SK-N-SH (cell line): ENCODE measurements around the gene TFCP2L1. TPM values are rescaled to one million over a fixed set of nuclear protein-coding genes. Genes with fewer than 3 reads are reported as not detected.

Experiments
- CTCF ChIA-PET: fragments of 300-600, 350-600 bp; formaldehyde crosslinking; extraction: SDS; loops from one replicate; lab custom pipeline; 2021; lab: Yijun Ruan, JAX
- POLR2A ChIA-PET: fragments of 350-600 bp; sonication (Branson Sonifier 250); formaldehyde crosslinking; extraction: SDS; loops from one replicate; lab custom pipeline; 2020; ENCODE audit warnings: antibody characterized with exemption, inconsistent platforms; lab: Yijun Ruan, JAX
- DNase-seq: peaks from one replicate; pipeline ENCODE4 v3.0.0; 2012
- H2AFZ ChIP-seq: fragments of 200-600 bp; sonication (generic); 2 replicates; pipeline ENCODE4 v1.8.1; 2016; ENCODE audit warnings: antibody characterized with exemption, mild to moderate bottlenecking, low read depth
- H3F3A ChIP-seq: fragments of 200-600 bp; sonication (generic); replicated peaks from 2 replicates; pipeline ENCODE3; 2016; ENCODE audit warnings: antibody characterized with exemption, mild to moderate bottlenecking; ENCODE audit not compliant: insufficient read depth
- H3K27ac ChIP-seq, 2 experiments: fragments of 200-500 bp in 1 of 2; fragments of 200-600 bp in 1 of 2; sonication (Bioruptor generic) in 1 of 2; sonication (generic), shearing (Covaris generic) in 1 of 2; 2 replicates each; pipeline versions ENCODE4 v1.5.1 to v1.6.1; 2014 to 2016; ENCODE audit warnings: low read depth in 2 of 2, inconsistent platforms in 1 of 2, low read length in 1 of 2, mild to moderate bottlenecking in 1 of 2, mixed read lengths in 1 of 2
- H3K27me3 ChIP-seq: fragments of 200-600 bp; sonication (generic), shearing (Covaris generic); 2 replicates; pipeline ENCODE4 v1.6.1; 2016; ENCODE audit warnings: mixed run types; ENCODE audit not compliant: insufficient read depth
- H3K36me3 ChIP-seq, 2 experiments: fragments of 200-500 bp in 1 of 2; fragments of 200-600 bp in 1 of 2; sonication (Bioruptor generic) in 1 of 2; sonication (generic) in 1 of 2; replicated peaks in 1 of 2; 2 replicates each; pipeline versions ENCODE3 to v1.5.1; 2014 to 2016; ENCODE audit warnings: low read length in 1 of 2, mild to moderate bottlenecking in 1 of 2; ENCODE audit not compliant: insufficient read depth in 2 of 2, control insufficient read depth in 1 of 2
- H3K4me1 ChIP-seq, 2 experiments: fragments of 200-500 bp in 1 of 2; fragments of 200-600 bp in 1 of 2; sonication (Bioruptor generic) in 1 of 2; sonication (generic), shearing (Covaris generic) in 1 of 2; 2 replicates each; pipeline versions ENCODE4 v1.5.1 to v1.6.1; 2014 to 2016; ENCODE audit warnings: low read depth in 1 of 2, low read length in 1 of 2, mixed run types in 1 of 2; ENCODE audit not compliant: insufficient read depth in 2 of 2, control insufficient read depth in 1 of 2
- H3K4me2 ChIP-seq: fragments of 200-600 bp; sonication (generic), shearing (Covaris generic); 2 replicates; pipeline ENCODE4 v1.6.1; 2017; ENCODE audit warnings: mixed run types
- H3K4me3 ChIP-seq, 2 experiments: fragments of 200-500 bp in 1 of 2; fragments of 200-600 bp in 1 of 2; sonication (Bioruptor generic) in 1 of 2; sonication (generic), shearing (Covaris generic) in 1 of 2; 2 replicates each; pipeline versions ENCODE4 v1.5.1 to v1.8.1; 2014 to 2016; ENCODE audit warnings: low read depth in 2 of 2, inconsistent platforms in 1 of 2, low read length in 1 of 2, mild to moderate bottlenecking in 1 of 2, mixed read lengths in 1 of 2, moderate library complexity in 1 of 2
- H3K79me2 ChIP-seq: fragments of 200-600 bp; sonication (generic); 2 replicates; pipeline ENCODE4 v1.8.1; 2017; ENCODE audit warnings: mild to moderate bottlenecking; ENCODE audit not compliant: insufficient read depth
- H3K9ac ChIP-seq: fragments of 200-600 bp; sonication (generic); 2 replicates; pipeline ENCODE4 v1.6.1; 2017; ENCODE audit warnings: mixed run types
- H3K9me2 ChIP-seq: fragments of 200-600 bp; sonication (generic); 2 replicates; pipeline ENCODE4 v1.6.1; 2017; ENCODE audit warnings: mixed run types
- H3K9me3 ChIP-seq: fragments of 200-600 bp; sonication (generic); 2 replicates; pipeline ENCODE4 v1.6.1; 2017; ENCODE audit warnings: mixed run types, mild to moderate bottlenecking, moderate library complexity
- H4K20me1 ChIP-seq: fragments of 200-600 bp; sonication (generic); 2 replicates; pipeline ENCODE4 v1.6.1; 2017; ENCODE audit warnings: mild to moderate bottlenecking, mixed run types; ENCODE audit not compliant: insufficient read depth
- EP300 ChIP-seq, 2 experiments: IDR thresholded peaks; 2 replicates each; pipeline versions ENCODE4 v1.4.0 to v1.6.1; 2012; ENCODE audit warnings: borderline replicate concordance in 1 of 2, low read depth in 1 of 2, low read length in 1 of 2
- EZH2phosphoT487 ChIP-seq: fragments of 200-600 bp; sonication (generic); IDR thresholded peaks from 2 replicates; pipeline ENCODE4 v1.6.1; 2017; ENCODE audit warnings: low read depth, mixed run types, mild to moderate bottlenecking, antibody characterized with exemption, moderate library complexity, borderline replicate concordance
- FOXJ3 ChIP-seq: sonication (generic); formaldehyde crosslinking; IDR thresholded peaks from 2 replicates; pipeline ENCODE4 v1.5.1; 2020; ENCODE audit warnings: mild to moderate bottlenecking, missing genetic modification reagents
- GABPA ChIP-seq: IDR thresholded peaks from 2 replicates; pipeline ENCODE4 v1.4.0; 2012; ENCODE audit warnings: low read depth, mild to moderate bottlenecking
- GATA2 ChIP-seq: sonication (generic); formaldehyde crosslinking; IDR thresholded peaks from 2 replicates; pipeline ENCODE4 v1.5.0; 2020; ENCODE audit warnings: mild to moderate bottlenecking, missing genetic modification reagents
- IRF3 ChIP-seq: fragments of 150-350 bp; IDR thresholded peaks from 2 replicates; pipeline ENCODE4 v1.6.1; 2016; ENCODE audit warnings: mild to moderate bottlenecking, low read depth, low read length
- JUND ChIP-seq: IDR thresholded peaks from 2 replicates; pipeline ENCODE4 v1.4.0; 2012
- MEF2A ChIP-seq: IDR thresholded peaks from 2 replicates; pipeline ENCODE4 v1.4.0; 2012; ENCODE audit warnings: low read depth, borderline replicate concordance
- NRF1 ChIP-seq: IDR thresholded peaks from 2 replicates; pipeline ENCODE4 v1.6.1; 2012; ENCODE audit warnings: low read depth, mild to moderate bottlenecking, low read length
- RFX5 ChIP-seq: IDR thresholded peaks from 2 replicates; pipeline ENCODE4 v1.6.1; 2012; ENCODE audit warnings: mild to moderate bottlenecking, improper control_type of control experiment, low read length
- SIN3A ChIP-seq: IDR thresholded peaks from 2 replicates; pipeline ENCODE4 v1.6.1; 2012; ENCODE audit warnings: low read depth, mild to moderate bottlenecking, low read length, moderate library complexity, borderline replicate concordance
- TAF1 ChIP-seq: IDR thresholded peaks from 2 replicates; pipeline ENCODE4 v1.6.1; 2012; ENCODE audit warnings: low read depth, mild to moderate bottlenecking, low read length, moderate library complexity, borderline replicate concordance
- TEAD4 ChIP-seq: IDR thresholded peaks from 2 replicates; pipeline ENCODE4 v1.4.0; 2012; ENCODE audit warnings: mild to moderate bottlenecking, borderline replicate concordance; ENCODE audit not compliant: insufficient read depth
- YY1 ChIP-seq: IDR thresholded peaks from 2 replicates; pipeline ENCODE4 v1.4.0; 2012; ENCODE audit warnings: low read depth, mild to moderate bottlenecking
- WGBS: methylation state at CpG from one replicate; pipeline ENCODE4 v1.1.6; 2017; ENCODE audit warnings: low lambda C conversion rate; 5-methylcytosine and 5-hydroxymethylcytosine counted together
- polyA plus RNA-seq, 3 experiments: library from polyadenylated mRNA; depleted of rRNA; stranded (reverse); fragments of >200 nt; gene quantifications; 2 replicates each; pipeline ENCODE4 v1.2.3, GENCODE V29; 2012
- TF ChIP-seq, protein P1 (sequence below): IDR thresholded peaks from 2 replicates; pipeline ENCODE4 v1.4.0; 2012; ENCODE audit warnings: low read depth
- TF ChIP-seq, protein P2 (sequence below): fragments of 200-600 bp; sonication (generic); IDR thresholded peaks from 2 replicates; pipeline ENCODE4 v1.6.1; 2017; ENCODE audit warnings: antibody characterized with exemption, mild to moderate bottlenecking, moderate library complexity

TFCP2L1 gene
- polyA plus RNA-seq, 1 of the 3 experiments (the other 2 are of a cell fraction), result not detected

DNA sequence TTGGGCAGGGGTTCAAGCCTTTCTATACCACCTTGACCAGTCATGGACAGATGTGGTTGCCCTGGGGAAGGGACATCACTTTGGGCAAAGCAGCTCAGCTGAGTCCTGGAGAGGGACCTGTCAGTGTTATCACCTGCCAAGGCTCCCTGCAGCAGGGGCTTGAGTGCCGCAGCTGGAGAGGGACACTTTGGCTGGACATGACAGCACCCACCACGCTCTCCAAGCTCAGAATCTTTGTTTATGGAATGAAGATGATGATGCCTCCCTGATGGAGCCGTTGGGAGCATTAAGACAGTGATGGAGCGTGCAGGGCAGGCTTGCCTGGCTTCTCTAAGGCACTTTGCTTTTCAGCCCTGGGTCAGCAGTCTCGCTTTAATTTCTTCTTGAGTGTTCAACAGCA, 4.3 kb upstream of the TFCP2L1 start:
- Histone ChIP-seq H3K4me2 (no peak overlapping the region), H3K9me3 (no peaks in the 10 kb centered on the region), H3K36me3 (no peaks in the 10 kb centered on the region), H3K27me3 (peaks cover 19% of the 10 kb centered on the region; the same call in 1 of the 2 replicates), H3K4me3 (no peak overlapping the region), H3F3A (no peaks in the 10 kb centered on the region), H3K27ac (no peak overlapping the region), H2AFZ (no peak overlapping the region), H4K20me1 (no peaks in the 10 kb centered on the region), H3K79me2 (no peaks in the 10 kb centered on the region), H3K4me1 (peaks cover 0 to 3% of the 10 kb centered on the region in 2 experiments; a peak in 1 of 4 replicates), H3K9me2 (no peaks in the 10 kb centered on the region), H3K9ac (no peak overlapping the region)
- ChIA-PET POLR2A (no interaction called here), CTCF (interaction anchor here (0.8 to 1.0 kb wide), 2 partner anchors 8 to 17 kb away, joined by 3 to 9 read pairs; no protein-coding TSS in a partner anchor)
- DNase-seq, result no peak
- WGBS, result 43% methylated on average over 5 of the region's 5 CpGs
- TF ChIP-seq MEF2A, result no peak
- TF ChIP-seq TAF1, result no peak
- no peak for TF ChIP-seq JUND
- no peak for TF ChIP-seq EZH2phosphoT487
- no peak for TF ChIP-seq NRF1
- TF ChIP-seq, protein P1, sequence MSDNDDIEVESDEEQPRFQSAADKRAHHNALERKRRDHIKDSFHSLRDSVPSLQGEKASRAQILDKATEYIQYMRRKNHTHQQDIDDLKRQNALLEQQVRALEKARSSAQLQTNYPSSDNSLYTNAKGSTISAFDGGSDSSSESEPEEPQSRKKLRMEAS, result no peak
- no peak for TF ChIP-seq GATA2
- TF ChIP-seq GABPA, result no peak
- TF ChIP-seq TEAD4, result no peak
- no peak for TF ChIP-seq RFX5
- no peak for TF ChIP-seq EP300 (IDR thresholded peaks at IDR 0.05; ENCODE audit: borderline replicate concordance in 1 of 2, low read depth in 1 of 2, low read length in 1 of 2)
- TF ChIP-seq YY1, result no peak
- TF ChIP-seq IRF3, result no peak
- TF ChIP-seq, protein P2, sequence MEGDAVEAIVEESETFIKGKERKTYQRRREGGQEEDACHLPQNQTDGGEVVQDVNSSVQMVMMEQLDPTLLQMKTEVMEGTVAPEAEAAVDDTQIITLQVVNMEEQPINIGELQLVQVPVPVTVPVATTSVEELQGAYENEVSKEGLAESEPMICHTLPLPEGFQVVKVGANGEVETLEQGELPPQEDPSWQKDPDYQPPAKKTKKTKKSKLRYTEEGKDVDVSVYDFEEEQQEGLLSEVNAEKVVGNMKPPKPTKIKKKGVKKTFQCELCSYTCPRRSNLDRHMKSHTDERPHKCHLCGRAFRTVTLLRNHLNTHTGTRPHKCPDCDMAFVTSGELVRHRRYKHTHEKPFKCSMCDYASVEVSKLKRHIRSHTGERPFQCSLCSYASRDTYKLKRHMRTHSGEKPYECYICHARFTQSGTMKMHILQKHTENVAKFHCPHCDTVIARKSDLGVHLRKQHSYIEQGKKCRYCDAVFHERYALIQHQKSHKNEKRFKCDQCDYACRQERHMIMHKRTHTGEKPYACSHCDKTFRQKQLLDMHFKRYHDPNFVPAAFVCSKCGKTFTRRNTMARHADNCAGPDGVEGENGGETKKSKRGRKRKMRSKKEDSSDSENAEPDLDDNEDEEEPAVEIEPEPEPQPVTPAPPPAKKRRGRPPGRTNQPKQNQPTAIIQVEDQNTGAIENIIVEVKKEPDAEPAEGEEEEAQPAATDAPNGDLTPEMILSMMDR, result no peak
- no peak for TF ChIP-seq SIN3A
- TF ChIP-seq FOXJ3 (CRISPR knock-in tag), result no peak
